Measurements from ENCODE around the gene PIEZO2.

Gene PIEZO2

DNA sequence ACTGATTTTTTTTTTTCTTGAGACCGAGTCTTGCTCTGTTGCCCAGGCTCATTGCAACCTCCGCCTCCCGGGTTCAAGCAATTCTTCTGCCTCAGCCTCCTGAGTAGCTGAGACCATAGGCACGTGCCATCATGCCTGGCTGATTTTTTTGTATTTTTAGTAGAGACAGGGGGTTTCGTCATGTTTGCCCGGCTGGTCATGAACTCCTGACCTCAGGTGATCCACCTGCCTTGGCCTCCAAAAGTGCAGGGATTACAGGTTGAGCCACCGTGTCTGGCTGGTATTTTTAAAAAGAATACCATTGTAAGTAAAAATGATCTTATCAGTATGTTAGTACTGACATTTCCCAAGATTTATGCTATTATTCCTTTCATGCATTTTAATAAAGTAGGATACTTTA is 105.7 kb downstream of the PIEZO2 start:
- H3K4me3 ChIP-seq (ENCODE audit: low read depth, low read length, poor library complexity, severe bottlenecking), result no peak overlapping the region
- H2AFZ ChIP-seq (ENCODE audit: low read length), result no peak overlapping the region
- H3K4me2 ChIP-seq (ENCODE audit: low read length), result no peak overlapping the region
- no peaks in the 10 kb centered on the region for H3K36me3 ChIP-seq (ENCODE audit: insufficient read depth, low read length)
- no peak for TF ChIP-seq EZH2 (IDR thresholded peaks at IDR 0.05; ENCODE audit: borderline replicate concordance, low read length)
- TF ChIP-seq, protein P1, sequence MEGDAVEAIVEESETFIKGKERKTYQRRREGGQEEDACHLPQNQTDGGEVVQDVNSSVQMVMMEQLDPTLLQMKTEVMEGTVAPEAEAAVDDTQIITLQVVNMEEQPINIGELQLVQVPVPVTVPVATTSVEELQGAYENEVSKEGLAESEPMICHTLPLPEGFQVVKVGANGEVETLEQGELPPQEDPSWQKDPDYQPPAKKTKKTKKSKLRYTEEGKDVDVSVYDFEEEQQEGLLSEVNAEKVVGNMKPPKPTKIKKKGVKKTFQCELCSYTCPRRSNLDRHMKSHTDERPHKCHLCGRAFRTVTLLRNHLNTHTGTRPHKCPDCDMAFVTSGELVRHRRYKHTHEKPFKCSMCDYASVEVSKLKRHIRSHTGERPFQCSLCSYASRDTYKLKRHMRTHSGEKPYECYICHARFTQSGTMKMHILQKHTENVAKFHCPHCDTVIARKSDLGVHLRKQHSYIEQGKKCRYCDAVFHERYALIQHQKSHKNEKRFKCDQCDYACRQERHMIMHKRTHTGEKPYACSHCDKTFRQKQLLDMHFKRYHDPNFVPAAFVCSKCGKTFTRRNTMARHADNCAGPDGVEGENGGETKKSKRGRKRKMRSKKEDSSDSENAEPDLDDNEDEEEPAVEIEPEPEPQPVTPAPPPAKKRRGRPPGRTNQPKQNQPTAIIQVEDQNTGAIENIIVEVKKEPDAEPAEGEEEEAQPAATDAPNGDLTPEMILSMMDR (IDR thresholded peaks at IDR 0.05; ENCODE audit: low read length), result no peak
- peaks cover 44% of the 10 kb centered on the region for H3K4me1 ChIP-seq (ENCODE audit: insufficient read depth, low read length, severe bottlenecking)
- H3K79me2 ChIP-seq (ENCODE audit: insufficient read depth, low read length), result no peaks in the 10 kb centered on the region
- H3K9ac ChIP-seq (ENCODE audit: low read length), result no peak overlapping the region
- H3F3A ChIP-seq (ENCODE audit: insufficient read depth, low read length), result no peaks in the 10 kb centered on the region
- H3K27me3 ChIP-seq (ENCODE audit: insufficient read depth, low read length), result no peaks in the 10 kb centered on the region
- H3K27ac ChIP-seq (ENCODE audit: low read depth, low read length, poor library complexity, severe bottlenecking), result peak overlapping the region; percentile 53
- no peaks in the 10 kb centered on the region for H4K20me1 ChIP-seq (ENCODE audit: insufficient read depth, low read length)
- H3K9me2 ChIP-seq (ENCODE audit: low read depth, low read length), result no peaks in the 10 kb centered on the region
- H3K9me3 ChIP-seq (ENCODE audit: low read length), result no peaks in the 10 kb centered on the region

DNA sequence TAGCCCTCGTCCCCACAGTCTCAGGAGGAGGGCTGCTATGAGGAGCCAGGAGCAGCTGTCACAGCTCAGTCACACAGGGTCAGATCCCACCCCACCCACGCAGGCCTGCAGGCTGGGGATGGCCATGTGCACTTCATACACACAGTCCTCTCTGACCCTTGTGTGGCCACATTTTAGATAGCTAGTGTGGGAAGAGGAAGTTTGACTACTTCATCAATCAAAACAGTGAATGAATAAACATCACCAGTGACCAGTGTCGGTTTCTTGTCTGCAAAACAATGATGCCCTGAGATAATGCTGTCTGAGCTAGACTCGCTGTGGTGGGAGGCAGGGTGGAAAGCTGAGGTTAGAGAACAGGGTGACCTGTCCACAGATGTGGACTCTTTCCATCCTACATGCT is 107.1 kb downstream of the PIEZO2 start:
- Histone ChIP-seq H3K27me3 (ENCODE audit: insufficient read depth, low read length) (no peaks in the 10 kb centered on the region), H3K36me3 (ENCODE audit: insufficient read depth, low read length) (no peaks in the 10 kb centered on the region), H3K9me2 (ENCODE audit: low read depth, low read length) (no peaks in the 10 kb centered on the region), H3K9ac (ENCODE audit: low read length) (peak overlapping the region; percentile 29; the same call in 1 of the 2 replicates), H4K20me1 (ENCODE audit: insufficient read depth, low read length) (no peaks in the 10 kb centered on the region), H3K4me3 (ENCODE audit: low read depth, low read length, poor library complexity, severe bottlenecking) (no peak overlapping the region), H3F3A (ENCODE audit: insufficient read depth, low read length) (no peaks in the 10 kb centered on the region), H3K4me2 (ENCODE audit: low read length) (0 out of 2 replicates have a peak overlapping the region, but pooled peaks have one; percentile 1), H3K79me2 (ENCODE audit: insufficient read depth, low read length) (no peaks in the 10 kb centered on the region), H3K4me1 (ENCODE audit: insufficient read depth, low read length, severe bottlenecking) (peaks cover 58% of the 10 kb centered on the region), H2AFZ (ENCODE audit: low read length) (no peak overlapping the region), H3K9me3 (ENCODE audit: low read length) (no peaks in the 10 kb centered on the region), H3K27ac (ENCODE audit: low read depth, low read length, poor library complexity, severe bottlenecking) (peak overlapping the region; percentile 53)
- TF ChIP-seq EZH2 (IDR thresholded peaks at IDR 0.05; ENCODE audit: borderline replicate concordance, low read length), result no peak
- TF ChIP-seq, protein P1 (IDR thresholded peaks at IDR 0.05; ENCODE audit: low read length), result no peak

DNA sequence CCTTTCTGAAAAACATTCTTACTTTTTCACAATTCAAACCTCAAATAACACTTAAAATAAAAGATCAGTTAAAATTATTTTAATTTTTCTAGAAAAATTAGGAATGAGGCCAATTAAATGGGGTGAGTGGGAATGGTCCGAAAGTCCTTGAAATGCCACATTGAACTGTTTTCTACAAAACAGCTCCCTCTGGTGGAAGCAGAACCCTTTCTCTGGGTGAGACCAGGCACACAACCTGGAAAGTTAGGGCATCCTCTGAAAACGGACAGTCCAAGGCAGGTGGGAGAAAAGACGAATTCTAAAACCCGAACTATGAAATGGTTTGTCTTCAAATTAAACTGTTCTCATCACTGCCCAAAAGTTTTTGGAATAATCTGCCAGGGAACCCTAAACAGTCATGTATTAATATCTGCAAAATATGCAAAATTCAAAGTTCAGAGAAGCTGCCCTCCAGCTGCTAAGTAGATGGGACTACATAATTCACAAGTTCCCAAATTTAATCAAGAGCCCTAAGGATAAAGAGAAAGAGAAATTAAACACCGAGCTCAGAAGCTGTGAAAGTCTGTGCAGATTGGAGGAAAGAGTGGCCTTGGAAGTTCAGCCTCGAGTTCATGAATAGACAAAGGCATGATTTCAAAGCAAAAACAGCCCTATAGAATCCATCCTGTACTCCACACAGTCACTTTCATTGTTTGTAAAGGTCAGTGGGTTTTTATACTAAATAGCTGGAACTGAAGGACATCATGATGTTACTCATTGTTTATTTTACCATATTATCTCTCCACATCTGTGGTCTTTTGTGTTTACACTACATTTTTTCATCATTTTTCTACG is 108.3 kb downstream of the PIEZO2 start:
- Histone ChIP-seq H3K36me3 (ENCODE audit: insufficient read depth, low read length) (no peaks in the 10 kb centered on the region), H3K27ac (ENCODE audit: low read depth, low read length, poor library complexity, severe bottlenecking) (peak overlapping the region; percentile 53), H3K9me2 (ENCODE audit: low read depth, low read length) (no peaks in the 10 kb centered on the region), H3F3A (ENCODE audit: insufficient read depth, low read length) (no peaks in the 10 kb centered on the region), H3K4me1 (ENCODE audit: insufficient read depth, low read length, severe bottlenecking) (peaks cover 62% of the 10 kb centered on the region), H2AFZ (ENCODE audit: low read length) (no peak overlapping the region), H3K9me3 (ENCODE audit: low read length) (no peaks in the 10 kb centered on the region), H3K4me3 (ENCODE audit: low read depth, low read length, poor library complexity, severe bottlenecking) (no peak overlapping the region), H3K9ac (ENCODE audit: low read length) (peak overlapping the region; percentile 19; the same call in 1 of the 2 replicates), H3K79me2 (ENCODE audit: insufficient read depth, low read length) (no peaks in the 10 kb centered on the region), H3K4me2 (ENCODE audit: low read length) (no peak overlapping the region), H3K27me3 (ENCODE audit: insufficient read depth, low read length) (no peaks in the 10 kb centered on the region), H4K20me1 (ENCODE audit: insufficient read depth, low read length) (no peaks in the 10 kb centered on the region)
- TF ChIP-seq, protein P1 (IDR thresholded peaks at IDR 0.05; ENCODE audit: low read length), result peak; percentile 82
- no peak for TF ChIP-seq EZH2 (IDR thresholded peaks at IDR 0.05; ENCODE audit: borderline replicate concordance, low read length)

All from OCI-LY1 (cell line).